Adrenal gland (tissue), 5 donors: ENCODE data around the gene GPR4.

Experiments used
- POLR2A ChIP-seq, 2 donors: fragments of 450-650 bp; IDR thresholded peaks; one replicate each; pipeline ENCODE4 v1.6.1; 2017; ENCODE audit warnings: antibody characterized with exemption in 2 of 2, mild to moderate bottlenecking in 2 of 2, moderate library complexity in 1 of 2
- TF ChIP-seq, protein P1 (sequence below), 6 experiments: fragments of 450-650 bp in 4 of 6; fragments of 200-600 bp in 2 of 6; sonication (generic) in 1 of 6; IDR thresholded peaks; 1 replicate in 5 of 6; 2 replicates in 1 of 6; pipeline versions ENCODE4 v1.5.1 to v1.8.0; 2016 to 2021; ENCODE audit warnings: antibody characterized with exemption in 6 of 6, mild to moderate bottlenecking in 2 of 6, moderate library complexity in 1 of 6
- donor health status: DM: no; HTN: no; CAD: no.

DNA sequence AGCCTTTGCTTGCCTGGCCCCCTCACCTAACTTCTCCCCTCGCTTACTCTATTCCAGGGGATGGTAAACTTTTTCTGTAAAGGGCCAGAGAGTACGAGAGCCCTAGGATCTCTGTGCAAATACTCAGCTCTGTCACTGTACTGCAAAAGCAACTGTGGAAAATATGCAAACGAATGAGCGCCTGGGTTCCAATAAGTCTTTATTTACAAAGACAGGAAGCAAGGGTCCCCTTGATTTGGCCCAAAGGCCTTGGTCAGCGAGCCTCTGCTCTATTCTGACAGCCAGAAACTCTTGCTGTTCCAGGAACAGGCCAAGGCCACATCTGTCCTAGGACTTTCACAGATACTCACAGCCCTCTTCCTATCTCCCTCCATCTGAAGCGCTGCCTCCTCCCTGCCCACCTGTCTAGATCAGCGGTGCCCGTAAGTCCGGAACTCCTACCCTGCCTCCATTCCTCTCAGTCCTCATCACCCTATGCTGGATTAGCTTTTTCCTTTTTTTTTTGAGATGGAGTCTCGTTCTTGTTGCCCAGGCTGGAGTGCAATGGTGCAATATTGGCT, 54.7 kb downstream of the GPR4 start:
- TF ChIP-seq, protein P1, sequence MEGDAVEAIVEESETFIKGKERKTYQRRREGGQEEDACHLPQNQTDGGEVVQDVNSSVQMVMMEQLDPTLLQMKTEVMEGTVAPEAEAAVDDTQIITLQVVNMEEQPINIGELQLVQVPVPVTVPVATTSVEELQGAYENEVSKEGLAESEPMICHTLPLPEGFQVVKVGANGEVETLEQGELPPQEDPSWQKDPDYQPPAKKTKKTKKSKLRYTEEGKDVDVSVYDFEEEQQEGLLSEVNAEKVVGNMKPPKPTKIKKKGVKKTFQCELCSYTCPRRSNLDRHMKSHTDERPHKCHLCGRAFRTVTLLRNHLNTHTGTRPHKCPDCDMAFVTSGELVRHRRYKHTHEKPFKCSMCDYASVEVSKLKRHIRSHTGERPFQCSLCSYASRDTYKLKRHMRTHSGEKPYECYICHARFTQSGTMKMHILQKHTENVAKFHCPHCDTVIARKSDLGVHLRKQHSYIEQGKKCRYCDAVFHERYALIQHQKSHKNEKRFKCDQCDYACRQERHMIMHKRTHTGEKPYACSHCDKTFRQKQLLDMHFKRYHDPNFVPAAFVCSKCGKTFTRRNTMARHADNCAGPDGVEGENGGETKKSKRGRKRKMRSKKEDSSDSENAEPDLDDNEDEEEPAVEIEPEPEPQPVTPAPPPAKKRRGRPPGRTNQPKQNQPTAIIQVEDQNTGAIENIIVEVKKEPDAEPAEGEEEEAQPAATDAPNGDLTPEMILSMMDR (IDR thresholded peaks at IDR 0.05) = no peak
- TF ChIP-seq POLR2A (IDR thresholded peaks at IDR 0.05) = no peak
